SW480 (cell line): ENCODE results near the gene SECTM1.
A peak's percentile ranks its signal among the peaks of the same experiment; 100 is the strongest.

ENCODE experiments used
- DNase-seq: peaks from one replicate; pipeline ENCODE4 v3.0.0-alpha.2; 2016; ENCODE audit warnings: low spot score

SECTM1 gene

DNA sequence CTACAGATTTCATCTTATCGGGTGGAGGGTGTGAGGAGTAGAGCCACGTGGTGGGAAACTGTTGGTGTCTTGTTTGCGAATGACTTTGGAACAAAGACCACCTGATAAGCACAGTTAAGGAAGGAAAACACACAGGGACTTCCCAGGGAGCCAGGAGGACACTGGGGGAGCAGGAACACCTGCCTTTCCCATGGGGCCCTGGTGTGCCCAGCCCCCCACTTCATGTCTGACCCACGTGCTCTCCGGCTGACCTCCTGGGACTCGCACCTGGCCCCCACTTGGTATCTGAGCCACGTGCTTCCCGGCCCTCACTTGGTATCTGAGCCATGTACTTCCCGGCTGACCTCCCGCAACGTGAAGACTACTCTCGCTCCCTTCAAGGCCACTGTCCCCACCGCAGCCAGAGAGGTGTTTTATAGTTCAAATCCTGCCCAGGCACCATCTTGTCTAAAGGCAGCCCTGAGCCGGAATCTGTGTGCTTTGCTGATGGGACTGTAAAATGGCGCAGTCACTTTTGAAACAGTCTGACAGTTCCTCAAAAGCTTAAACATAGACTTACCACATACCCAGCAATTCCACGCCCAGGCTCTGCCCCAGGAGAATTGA is 54.7 kb downstream of the SECTM1 start:
- DNase-seq: no peak

DNA sequence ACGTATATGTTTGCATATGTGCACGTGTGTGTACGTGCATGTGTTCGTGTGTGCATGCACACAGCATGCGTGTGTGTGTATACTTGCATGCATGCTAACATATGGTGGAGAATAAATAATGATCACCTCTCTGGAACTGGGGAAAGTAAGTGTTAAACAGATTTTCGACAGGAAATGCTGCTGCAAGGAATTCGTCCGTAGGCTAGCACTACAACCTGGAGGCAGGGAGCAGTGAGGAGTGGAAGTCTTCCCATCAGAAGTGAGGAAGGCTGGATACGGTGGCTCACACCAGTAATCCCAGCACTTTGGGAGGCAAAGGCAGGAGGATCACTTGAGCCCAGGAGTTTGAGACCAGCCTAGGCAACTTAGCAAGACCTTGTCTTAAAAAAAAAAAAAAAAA is 55.3 kb downstream of the SECTM1 start:
- no peak for DNase-seq

DNA sequence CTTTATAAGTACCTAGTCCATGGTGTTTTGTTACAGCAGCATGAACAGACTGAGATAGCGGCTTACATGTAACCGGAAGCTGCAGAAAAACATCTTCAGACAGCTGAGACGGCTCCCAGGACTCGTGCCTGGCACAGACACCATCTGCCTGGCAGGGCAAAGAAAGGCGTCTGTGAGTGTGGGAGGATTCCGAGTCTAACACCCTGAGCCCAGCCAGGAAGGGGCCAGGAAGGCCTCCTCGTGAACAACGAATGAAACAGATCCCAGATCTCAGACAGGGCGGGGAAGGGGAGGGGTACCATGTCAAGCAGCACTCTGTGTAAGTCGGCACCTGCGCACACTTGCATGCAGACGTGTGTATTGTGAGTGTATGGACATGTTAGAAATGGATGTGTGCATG is 55.7 kb downstream of the SECTM1 start:
- no peak for DNase-seq

DNA sequence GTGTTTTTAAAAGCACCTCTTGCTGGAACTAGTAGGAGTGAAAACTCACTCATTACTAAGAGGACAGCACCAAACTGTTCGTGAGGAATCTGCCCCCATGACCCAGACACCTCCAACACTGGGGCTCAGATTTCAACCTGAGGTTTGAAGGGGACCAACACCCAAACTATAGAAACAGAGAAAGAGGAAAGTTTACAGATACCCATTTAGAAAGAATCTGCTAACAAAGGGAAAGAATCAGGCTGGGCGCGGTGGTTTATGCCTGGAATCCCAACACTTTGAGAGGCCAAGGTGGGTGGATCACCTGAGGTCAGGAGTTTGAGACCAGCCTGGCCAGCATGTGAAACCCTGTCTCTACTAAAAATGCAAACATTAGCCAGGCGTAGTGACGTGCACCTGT is 56.6 kb downstream of the SECTM1 start:
- no peak for DNase-seq

DNA sequence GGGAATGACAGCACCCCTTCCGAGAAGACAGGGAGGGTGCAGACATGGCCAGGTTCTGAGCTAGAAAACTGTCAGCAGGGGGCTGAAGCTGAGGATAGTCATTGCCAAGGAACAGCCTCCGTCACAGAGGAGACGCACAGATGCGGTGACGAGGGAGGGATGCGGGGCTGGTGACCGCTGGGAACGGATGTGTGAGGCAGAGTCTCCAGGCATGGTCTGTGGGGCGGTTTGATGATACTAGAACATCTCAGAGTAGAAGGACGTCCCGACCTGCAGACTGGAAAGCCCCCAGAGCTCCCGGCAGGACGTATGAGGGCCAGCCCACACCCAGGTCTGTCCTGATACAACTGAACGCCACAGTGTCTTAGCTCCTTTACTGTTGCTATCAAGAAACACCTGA is 58.2 kb downstream of the SECTM1 start:
- DNase-seq: no peak

DNA sequence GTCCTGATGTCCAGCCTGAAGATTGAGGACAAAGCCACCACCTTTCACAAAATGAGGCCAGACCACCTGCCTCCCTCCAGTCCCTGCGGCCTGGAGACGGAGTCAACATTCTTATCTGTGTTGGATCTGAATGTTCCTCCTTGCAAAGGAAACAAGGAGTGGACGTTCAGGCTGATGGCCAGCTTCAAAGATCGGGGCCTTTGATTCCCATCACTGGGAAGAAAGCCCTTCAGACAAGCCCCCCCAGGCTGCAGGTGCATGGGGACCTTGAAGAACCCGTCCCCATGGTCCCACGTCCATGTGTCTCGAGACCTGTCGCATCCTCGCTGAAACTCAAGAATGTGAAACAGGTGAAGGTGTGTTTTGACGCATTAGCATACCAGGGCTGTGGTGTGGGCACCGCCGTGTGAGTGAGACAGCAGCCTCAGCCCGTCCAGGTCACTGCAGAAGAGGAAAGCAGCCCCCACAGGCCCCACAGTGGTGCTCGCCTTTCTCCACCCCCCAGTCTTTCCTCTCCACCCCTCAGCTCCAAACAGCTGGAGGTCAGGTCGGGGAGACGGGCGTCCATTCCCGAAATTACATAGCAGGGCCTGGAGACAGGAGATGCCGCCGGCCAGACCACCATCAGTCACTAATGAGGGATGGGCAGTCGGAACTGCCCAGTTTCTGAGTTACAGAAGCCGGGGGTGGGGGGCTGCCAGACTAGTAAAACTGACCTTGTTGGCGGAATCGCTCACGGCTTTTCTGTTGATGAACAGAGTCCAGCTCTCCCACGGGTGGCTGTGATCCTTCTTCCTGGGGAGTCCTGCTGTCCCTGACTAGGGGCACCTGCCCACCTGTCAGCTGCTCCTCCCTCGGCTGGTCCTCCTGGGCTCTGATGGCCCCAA is 59.2 kb downstream of the SECTM1 start:
- no peak for DNase-seq

DNA sequence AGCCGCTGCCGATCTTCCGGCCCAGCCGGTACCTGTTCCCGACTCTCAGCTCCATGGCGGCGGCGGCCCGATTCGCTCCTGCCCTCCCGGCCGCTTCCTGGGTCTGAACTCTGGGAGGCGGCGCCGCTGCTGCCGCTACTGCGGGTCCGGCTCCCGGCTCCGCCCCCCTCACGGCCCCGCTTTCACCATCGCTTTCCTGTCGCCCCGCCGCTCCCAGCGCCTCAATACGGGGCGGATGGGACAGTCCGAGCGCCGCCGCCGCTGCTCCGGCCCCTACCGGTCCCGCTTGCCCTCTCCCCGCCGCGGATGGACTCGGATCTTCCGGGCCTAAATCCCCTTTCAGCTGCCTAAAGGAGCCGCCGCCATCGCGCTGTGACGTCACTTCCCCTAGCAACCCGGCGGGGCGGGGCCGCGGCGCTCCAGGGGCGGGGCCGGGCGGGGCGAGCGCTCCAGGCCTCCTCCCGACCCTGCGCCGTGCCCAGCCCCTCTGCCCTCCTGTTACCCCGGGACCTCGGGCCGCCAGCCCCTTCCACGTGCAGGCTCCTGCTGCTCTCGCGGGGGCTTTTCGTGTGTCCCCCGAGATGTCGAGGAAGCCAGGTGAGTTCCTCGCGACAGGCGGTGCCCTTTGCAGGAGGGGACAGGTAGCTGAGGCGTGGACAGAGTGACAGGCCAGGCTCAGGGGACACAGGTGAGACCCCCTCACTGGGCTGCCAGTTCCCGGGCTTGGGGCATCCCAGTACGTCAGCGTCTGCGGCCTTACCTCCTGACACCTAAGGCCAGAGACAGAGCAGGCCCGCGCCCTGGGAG is 60.0 kb downstream of the SECTM1 start, which contains the start of gene CSNK1D:
TSS of gene CSNK1D (minus strand) at position 374 of the 807 bp plus-strand sequence. CDS start at position 55, 319 bp downstream.
- DNase-seq: peak; percentile 77

DNA sequence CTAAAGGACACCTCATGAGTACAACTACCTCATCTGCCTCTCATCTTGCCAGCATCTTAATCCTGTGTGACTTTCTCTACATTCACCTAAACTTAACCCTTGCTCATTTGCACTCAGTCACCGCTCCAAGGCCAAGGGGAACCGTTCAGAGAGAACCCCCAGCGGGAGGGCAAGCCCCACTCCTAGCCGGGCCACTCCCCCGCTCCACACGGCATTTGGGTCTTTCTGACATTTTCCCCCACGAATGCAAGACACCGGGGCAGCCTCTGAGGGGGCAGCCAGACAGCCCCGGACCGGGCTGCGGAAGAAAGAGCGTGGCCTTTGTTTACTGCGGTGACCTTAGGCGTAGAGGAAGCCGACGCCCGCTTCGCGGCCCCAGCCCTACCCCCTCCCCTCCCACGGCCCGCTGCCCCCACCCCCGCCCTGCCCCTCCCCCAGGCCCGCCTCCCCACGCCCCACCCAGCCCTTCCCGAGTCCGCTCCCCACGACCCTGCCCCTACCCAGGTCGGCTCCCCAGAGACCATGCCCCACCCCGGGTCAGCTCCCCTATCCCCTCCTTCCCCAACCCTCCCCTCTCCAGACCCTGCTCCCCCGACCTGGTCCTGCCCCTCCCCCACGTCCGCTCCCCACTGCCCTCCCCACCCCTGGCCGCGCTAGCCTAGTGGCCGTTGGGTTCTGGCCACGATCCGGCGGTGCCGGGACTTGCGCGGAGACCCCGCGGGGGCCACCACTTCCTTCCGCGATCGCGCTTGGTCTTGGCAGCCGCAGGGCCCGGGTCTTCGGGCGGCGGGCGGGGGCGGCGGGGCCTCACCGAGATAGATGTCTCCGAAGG is 60.9 kb downstream of the SECTM1 start:
- no peak for DNase-seq

DNA sequence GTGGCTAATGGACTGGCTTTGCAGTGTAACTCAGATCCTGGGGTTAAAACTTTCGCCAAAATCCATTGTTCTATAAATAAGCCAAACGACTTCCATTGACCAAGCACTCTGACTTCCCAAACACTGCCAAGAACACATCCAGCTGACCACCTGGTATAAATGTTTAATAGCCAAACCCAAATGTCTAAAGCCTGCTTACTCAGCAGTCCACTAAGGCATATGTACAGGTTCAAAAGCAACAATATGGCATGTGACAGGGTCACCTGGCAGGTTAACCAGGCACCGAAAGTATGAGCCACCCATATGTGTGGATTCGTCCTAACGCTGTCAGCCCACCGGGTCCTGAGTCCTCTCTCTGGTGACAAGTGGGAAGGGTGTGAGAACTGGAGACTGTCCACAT is 62.2 kb downstream of the SECTM1 start:
- DNase-seq: no peak
